Spleen (tissue), 7 donors: ENCODE data around the gene SLC8A1.

Source experiments
- CTCF ChIP-seq, 11 experiments: fragments of 200-600 bp in 7 of 11; fragments of 450-650 bp in 4 of 11; sonication (generic) in 4 of 11; IDR thresholded peaks in 8 of 11; conservative IDR thresholded peaks in 3 of 11; 1 replicate in 7 of 11; 2 replicates in 4 of 11; pipeline versions ENCODE4 v1.4.0 to v1.8.0; 2016 to 2021; ENCODE audit warnings: antibody characterized with exemption in 11 of 11, inconsistent platforms in 4 of 11, mild to moderate bottlenecking in 1 of 11
- POLR2AphosphoS5 ChIP-seq, 3 donors: sonication (generic); formaldehyde crosslinking; IDR thresholded peaks; one replicate each; pipeline ENCODE4 v1.5.1; 2017; ENCODE audit warnings: antibody characterized with exemption in 3 of 3
- donor health status: DM: no; HTN: no; CAD: no; lungs with moderate emphysema.
- donor health status: DM: no; HTN: no; CAD: no.
- donor health status: DM: no; HTN: no; CAD: no.

DNA sequence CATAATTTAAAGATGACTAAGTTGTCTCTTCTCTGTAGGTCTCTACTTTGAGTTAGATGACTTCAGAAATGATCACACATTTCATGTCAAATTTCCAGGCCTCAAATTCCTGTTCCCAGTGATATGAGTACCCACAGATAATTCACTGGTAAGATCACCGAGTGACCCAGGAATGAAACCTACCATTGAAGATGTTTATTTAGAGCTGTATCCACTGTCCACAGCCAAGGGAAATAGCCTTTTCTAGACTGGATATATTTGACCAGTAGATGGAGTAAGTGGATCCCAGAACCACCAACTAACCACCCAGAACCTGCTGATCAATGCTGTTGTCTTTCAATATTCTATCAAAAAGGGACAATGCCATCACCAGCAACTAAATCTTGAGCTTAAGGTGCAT, 238.8 kb downstream of the SLC8A1 start:
- TF ChIP-seq CTCF (IDR thresholded peaks at IDR 0.05 in 8 of 11, conservative IDR thresholded peaks at IDR 0.05 in 3 of 11) (peak in 4 of 11 experiments; percentile 11 to 28 (median 18)), POLR2AphosphoS5 (IDR thresholded peaks at IDR 0.05) (no peak)
